ENCODE results near the gene RIOK2.
A peak's percentile ranks its signal among the peaks of the same experiment; 100 is the strongest.

The RIOK2 gene

GRCh38 chr5:97148288-97148687 lies 34.8 kb downstream of the RIOK2 start:
- Histone ChIP-seq H3K27me3 (ENCODE audit: insufficient read depth, low read length, poor library complexity, severe bottlenecking) (no peaks in the 10 kb centered on the region), H3K4me3 (ENCODE audit: low read length, poor library complexity, severe bottlenecking) (no peak overlapping the region), H3K36me3 (ENCODE audit: insufficient read depth, low read length) (no peaks in the 10 kb centered on the region), H3K4me2 (ENCODE audit: low read depth, low read length, poor library complexity, severe bottlenecking) (no peak overlapping the region), H4K20me1 (ENCODE audit: insufficient read depth, low read length, poor library complexity, severe bottlenecking) (no peaks in the 10 kb centered on the region), H3K4me1 (ENCODE audit: insufficient read depth, low read length, poor library complexity, severe bottlenecking) (no peaks in the 10 kb centered on the region), H3K9me3 (ENCODE audit: insufficient read depth, low read depth, low read length) (no peaks in the 10 kb centered on the region), H3K9me2 (replicated peaks; ENCODE audit: low read depth, low read length) (no peaks in the 10 kb centered on the region), H3F3A (ENCODE audit: low read depth) (no peaks in the 10 kb centered on the region), H3K9ac (ENCODE audit: low read depth, low read length, poor library complexity, severe bottlenecking) (no peak overlapping the region), H2AFZ (ENCODE audit: low read length) (peak overlapping the region; percentile 25; the same call in 1 of the 2 replicates), H3K79me2 (ENCODE audit: insufficient read depth, low read length) (no peaks in the 10 kb centered on the region)
- TF ChIP-seq EZH2phosphoT487 (IDR thresholded peaks at IDR 0.05; ENCODE audit: borderline replicate concordance) (no peak), CTCF (conservative IDR thresholded peaks at IDR 0.05; ENCODE audit: low read length) (no peak)

- Histone ChIP-seq H3K9me3 (ENCODE audit: insufficient read depth, low read depth, low read length) (no peaks in the 10 kb centered on the region), H3K79me2 (ENCODE audit: insufficient read depth, low read length) (no peaks in the 10 kb centered on the region), H3K36me3 (ENCODE audit: insufficient read depth, low read length) (no peaks in the 10 kb centered on the region), H3K27me3 (ENCODE audit: insufficient read depth, low read length, poor library complexity, severe bottlenecking) (no peaks in the 10 kb centered on the region), H3K9ac (ENCODE audit: low read depth, low read length, poor library complexity, severe bottlenecking) (no peak overlapping the region), H4K20me1 (ENCODE audit: insufficient read depth, low read length, poor library complexity, severe bottlenecking) (no peaks in the 10 kb centered on the region), H3K4me3 (ENCODE audit: low read length, poor library complexity, severe bottlenecking) (no peak overlapping the region), H3K4me2 (ENCODE audit: low read depth, low read length, poor library complexity, severe bottlenecking) (no peak overlapping the region), H3K9me2 (replicated peaks; ENCODE audit: low read depth, low read length) (no peaks in the 10 kb centered on the region), H2AFZ (ENCODE audit: low read length) (no peak overlapping the region), H3F3A (ENCODE audit: low read depth) (no peaks in the 10 kb centered on the region), H3K4me1 (ENCODE audit: insufficient read depth, low read length, poor library complexity, severe bottlenecking) (peaks cover 12% of the 10 kb centered on the region)
- TF ChIP-seq EZH2phosphoT487 (IDR thresholded peaks at IDR 0.05; ENCODE audit: borderline replicate concordance) (no peak), CTCF (conservative IDR thresholded peaks at IDR 0.05; ENCODE audit: low read length) (no peak)
These were observed 39.3 kb downstream of the RIOK2 start for GRCh38 chr5:97143704-97144103.

- H2AFZ ChIP-seq (ENCODE audit: low read length) = 0 out of 2 replicates have a peak within 1 kb of the TSS, but pooled peaks have one; percentile 51
- peaks cover 12% of the 10 kb centered on the region for H3K4me1 ChIP-seq (ENCODE audit: insufficient read depth, low read length, poor library complexity, severe bottlenecking)
- H4K20me1 ChIP-seq (ENCODE audit: insufficient read depth, low read length, poor library complexity, severe bottlenecking) = no peaks in the 10 kb centered on the region
- H3K9ac ChIP-seq (ENCODE audit: low read depth, low read length, poor library complexity, severe bottlenecking) = no peak within 1 kb of the TSS
- TF ChIP-seq CTCF (conservative IDR thresholded peaks at IDR 0.05; ENCODE audit: low read length) (peak; percentile 87), EZH2phosphoT487 (IDR thresholded peaks at IDR 0.05; ENCODE audit: borderline replicate concordance) (no peak)
- H3K4me3 ChIP-seq (ENCODE audit: low read length, poor library complexity, severe bottlenecking) = no peak within 1 kb of the TSS
- no peak within 1 kb of the TSS for H3K4me2 ChIP-seq (ENCODE audit: low read depth, low read length, poor library complexity, severe bottlenecking)
- no peaks in the 10 kb centered on the region for H3K36me3 ChIP-seq (ENCODE audit: insufficient read depth, low read length)
- no peaks in the 10 kb centered on the region for H3K27me3 ChIP-seq (ENCODE audit: insufficient read depth, low read length, poor library complexity, severe bottlenecking)
- H3K79me2 ChIP-seq (ENCODE audit: insufficient read depth, low read length) = no peaks in the 10 kb centered on the region
- H3F3A ChIP-seq (ENCODE audit: low read depth) = no peaks in the 10 kb centered on the region
- H3K9me2 ChIP-seq (replicated peaks; ENCODE audit: low read depth, low read length) = no peaks in the 10 kb centered on the region
- no peaks in the 10 kb centered on the region for H3K9me3 ChIP-seq (ENCODE audit: insufficient read depth, low read depth, low read length)
These were observed 40.4 kb downstream of the RIOK2 start, which contains the start of gene LIX1 for GRCh38 chr5:97142521-97143254. Gene LIX1 (minus strand): TSS chr5:97142611. CDS start chr5:97142576, 35 bp downstream.
